Non-pigmented ciliary epithelial cell (primary cell): ENCODE data around the gene TXLNG.

ENCODE experiments used
- DNase-seq: peaks from one replicate; pipeline ENCODE4 v3.0.0-alpha.2; 2010; ENCODE audit warnings: low read depth

TXLNG gene

DNA sequence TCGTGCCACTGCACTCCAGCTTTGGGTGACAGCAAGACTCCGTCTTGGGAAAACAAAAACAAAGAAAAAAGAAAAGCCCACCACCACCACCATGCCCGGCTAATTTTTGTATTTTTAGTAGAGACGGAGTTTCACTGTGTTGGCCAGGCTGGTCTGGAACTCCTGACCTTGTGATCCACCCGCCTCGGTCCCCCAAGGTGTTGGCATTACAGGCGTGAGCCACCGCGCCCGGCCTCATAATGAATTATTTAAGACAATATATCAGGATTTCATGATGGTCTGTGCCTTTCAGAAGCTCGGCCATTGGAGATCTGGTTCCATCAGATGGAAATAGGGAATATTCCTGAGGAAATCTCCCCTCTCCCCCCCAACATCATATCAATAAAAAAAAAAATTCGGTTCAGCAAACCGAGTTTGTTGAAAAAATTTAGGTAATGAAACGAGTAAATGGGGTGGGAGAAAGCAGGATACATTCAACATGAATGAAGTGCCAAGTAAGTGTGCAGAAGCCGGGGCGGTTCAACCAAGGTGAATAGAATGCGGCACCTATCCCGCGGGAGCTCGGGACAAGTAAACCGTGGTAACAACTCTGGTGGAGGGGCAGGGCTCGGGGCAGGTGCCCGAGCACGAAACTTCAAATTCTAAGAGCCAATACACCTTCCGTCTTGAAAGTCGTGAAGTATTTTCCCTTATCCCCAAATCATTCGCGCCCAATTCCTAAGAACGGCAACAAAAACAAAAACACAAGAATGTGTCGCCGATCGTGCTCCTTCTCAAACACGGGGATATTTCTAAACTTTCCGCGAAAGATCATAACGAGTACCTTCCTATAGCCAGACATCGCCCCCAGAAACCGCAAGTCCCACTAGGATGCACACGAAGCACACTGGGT lies 773 bp upstream of the TXLNG start:
- no peak for DNase-seq

DNA sequence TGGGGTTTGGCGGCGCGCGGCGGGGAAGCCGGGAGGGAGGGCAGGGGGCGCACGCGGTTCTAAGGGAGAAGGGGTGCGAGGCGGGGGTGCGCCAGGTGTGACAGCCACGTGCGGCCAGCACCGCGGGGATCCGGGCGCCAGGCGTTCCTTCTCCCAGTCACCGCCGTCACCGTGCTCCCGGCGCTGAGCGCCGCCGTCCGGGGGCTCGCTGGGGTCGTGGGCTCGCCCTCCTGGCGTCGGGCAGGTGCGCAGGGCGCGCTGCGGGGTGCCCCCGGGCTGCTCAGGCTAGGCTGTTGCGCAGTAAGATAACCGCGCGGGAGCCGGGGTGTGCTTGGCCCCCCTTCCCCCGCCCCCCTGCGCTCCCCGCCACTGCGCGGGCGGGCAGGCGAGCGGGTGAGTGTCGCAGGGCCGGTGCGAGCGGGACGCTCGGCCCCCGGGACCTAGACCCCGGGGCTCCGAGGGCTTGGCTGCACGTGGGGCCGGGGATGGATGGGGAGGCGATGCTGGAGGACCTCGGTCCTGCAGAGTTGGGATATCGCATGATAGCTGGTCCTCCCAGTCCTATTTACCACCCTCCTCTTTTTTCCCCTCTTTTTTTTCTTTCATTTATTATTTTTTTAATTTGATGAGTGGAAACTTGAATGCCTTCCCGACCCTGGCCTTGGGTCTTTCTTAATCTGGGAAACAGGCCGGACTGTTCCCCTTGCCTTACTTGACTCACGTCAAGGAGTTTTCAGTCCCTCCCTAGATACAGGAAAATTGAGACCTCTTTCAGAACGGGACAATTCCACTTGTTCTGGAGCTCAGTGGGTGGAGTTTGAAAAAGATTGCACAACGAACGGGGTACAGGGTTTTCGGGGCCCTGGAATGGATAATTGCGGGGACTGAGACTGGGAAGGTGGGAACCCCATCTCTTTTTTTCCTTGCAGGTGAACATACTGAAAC lies 797 bp downstream of the TXLNG start:
- no peak for DNase-seq

DNA sequence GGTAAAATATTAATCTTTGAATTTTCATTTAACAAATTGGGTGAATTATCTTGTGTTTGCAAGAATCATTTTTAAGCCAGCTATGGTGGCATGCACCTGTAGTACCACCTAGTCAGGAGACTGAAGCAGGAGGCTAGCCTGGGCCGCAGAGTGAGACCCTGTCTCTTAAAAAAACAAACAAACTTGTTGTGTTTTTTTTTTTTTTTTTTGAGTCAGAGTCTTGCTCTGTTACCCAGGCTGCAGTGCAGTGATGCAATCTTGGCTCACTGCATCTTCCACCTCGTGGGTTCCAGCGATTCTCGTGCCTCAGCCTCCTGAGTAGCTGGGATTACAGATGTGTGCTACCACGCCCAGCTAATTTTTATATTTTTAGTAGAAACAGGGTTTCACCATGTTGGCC lies 2.2 kb downstream of the TXLNG start:
- DNase-seq: no peak

DNA sequence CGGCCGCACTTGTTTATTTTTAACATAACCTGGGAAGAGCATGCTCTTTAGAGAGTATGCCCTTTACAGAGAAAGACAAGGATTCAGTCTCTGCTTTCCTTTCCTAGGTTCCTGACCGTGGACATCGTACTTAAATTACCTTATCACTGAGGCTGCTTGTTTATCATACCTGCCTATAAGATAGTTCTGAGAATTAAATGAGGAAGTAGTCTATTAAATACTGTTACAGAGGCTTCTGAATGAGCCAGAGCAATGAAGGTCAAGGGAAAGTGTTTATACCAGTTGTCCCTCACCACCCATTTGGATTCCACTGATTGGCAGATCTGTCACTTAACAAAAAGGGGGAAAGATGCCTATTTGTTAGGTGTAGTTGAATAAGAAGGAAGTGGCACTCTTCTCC lies 10.0 kb downstream of the TXLNG start:
- DNase-seq: no peak

DNA sequence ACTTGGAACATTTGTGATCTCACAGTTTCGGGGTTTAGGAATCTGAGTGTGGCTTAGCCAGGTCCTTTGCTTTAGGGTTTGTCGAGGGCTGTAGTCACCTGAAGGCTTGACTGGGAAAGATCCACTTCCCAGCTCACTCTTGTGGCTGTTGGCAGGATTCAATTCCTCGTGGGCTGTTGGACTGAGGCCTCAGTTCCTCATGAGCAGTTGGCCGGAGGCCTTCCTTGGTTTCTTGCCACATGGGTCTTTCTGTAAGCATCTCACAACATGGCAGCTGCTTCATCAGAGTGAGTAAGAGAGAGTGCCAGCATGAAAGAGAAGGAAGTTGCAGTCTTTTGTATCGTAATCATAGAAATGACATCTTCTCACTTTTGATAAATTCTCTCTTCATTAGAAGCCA lies 11.1 kb downstream of the TXLNG start:
- no peak for DNase-seq

DNA sequence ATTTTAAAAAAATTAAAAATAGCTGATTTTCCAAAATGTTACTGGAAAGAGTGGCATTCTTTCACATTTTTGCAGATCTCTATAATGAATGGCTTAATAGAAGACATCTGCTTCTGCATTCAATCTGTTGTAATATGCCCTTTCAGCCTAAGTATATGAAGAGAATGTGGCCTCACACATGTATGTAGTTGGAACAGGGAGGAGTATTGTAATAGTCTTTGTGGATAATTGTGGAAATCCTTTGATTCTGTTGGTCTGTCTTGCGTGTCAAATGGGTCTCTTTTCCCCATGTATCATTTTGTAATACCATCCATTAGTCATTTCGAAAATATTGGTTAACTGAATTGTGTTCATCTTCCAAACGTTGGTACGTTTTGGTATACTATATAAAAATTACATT lies 11.6 kb downstream of the TXLNG start:
- no peak for DNase-seq

DNA sequence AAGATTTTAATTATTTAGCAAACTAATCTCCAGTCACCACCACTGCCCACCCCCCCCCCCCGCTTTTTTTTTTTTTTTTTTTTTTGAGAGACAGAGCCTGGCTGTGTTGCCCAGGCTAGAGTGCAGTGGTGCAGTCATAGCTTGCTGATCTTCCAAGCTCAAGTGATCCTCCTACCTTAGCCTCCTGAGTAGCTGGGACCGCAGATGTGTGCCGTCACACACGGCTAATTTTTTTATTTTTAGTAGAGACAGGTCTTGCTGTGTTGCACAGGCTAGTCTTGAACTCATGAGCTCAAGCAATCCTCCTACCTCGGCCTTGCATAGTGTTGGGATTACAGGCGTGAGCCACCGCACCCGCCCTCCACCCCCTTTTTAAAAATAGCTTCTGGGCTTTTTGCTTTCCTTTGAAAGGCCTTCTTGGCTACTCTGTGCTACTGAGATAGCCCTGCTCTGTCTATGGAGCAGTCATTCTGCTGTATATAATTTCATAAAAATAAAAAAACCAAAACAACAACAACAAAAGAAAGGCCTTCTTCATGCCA lies 18.7 kb downstream of the TXLNG start:
- DNase-seq: no peak

DNA sequence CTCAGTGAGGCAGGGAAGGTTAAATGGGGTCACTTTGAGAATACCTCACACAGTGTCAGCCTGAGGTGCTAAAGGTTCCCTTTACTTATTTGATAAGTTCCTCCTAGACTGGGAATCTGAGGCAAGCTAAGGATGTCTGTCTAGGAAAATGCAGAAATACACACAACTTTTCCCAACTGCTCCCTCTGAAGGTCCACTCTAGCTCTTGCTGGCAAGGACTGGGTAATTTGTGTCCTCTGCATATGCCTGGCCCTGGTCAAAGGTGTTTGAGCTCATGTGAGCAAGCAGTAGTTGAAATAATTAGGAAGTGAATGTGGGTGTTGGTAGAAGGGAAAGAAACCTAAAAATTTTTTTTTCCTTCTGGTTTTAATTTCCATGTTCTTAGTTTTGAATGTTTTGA lies 21.3 kb downstream of the TXLNG start:
- no peak for DNase-seq

DNA sequence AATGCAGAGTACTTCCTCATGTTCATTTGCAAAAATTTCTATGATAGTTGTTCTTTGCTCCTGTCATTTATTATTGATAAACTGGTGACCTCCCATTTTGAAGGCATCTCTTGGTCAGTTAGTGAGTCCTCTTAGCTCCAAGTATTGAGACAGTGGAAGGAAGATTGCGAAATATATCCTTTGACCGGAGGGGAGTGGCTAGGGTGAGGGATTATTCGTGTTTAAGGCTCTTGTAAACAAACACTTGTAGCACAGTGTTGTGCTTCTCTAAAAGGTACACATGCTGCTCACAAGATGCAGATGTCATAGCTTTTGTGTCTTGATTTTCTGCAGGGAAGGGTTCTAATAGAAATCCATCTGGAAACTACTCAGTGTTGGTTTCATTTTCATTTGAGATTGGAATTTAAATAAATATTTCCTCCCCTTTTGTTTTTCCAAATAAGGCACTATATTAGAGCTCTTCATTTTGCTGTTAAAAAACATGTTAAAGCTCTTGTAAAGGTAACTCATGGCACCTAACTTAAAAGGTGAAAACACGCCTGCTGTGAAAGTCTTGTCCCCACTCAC lies 21.8 kb downstream of the TXLNG start:
- DNase-seq: no peak

DNA sequence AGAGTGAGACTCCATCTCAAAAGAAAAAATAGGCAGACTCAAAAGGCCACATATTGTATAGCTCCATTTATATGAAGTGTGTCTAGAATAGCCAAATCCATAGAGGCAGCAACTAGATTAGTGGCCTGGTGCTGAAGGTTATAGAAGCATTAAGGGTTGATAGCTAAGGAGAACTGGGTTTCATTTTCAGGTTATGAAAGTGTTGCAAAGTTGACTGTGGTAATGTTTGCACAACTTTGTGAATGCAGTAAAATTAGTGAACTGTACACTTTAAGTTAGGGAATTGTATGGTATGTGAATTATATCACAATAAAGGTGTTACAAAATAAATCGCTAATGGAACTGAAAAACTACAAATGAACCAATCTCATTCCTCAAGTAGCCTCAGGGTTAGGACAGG lies 28.3 kb downstream of the TXLNG start:
- no peak for DNase-seq

DNA sequence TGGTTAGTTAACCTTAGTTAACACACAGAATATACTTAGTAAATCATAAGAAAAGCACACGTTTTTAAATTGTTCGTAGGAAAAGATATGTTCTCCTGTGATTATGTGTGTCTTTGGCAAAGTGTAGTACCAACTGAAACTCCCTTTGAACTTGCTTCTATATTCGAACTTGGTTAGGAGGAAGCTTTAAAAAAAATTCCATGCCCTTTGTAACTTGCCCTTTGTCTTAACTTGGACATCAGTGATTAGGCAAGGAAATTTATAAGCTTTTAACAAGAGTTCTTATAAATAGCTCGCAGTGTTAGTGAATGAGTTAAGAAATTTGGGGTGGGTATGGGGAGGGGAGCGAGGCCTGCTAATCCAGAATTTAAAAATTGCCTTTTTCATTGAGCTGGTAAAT lies 33.4 kb downstream of the TXLNG start:
- no peak for DNase-seq

DNA sequence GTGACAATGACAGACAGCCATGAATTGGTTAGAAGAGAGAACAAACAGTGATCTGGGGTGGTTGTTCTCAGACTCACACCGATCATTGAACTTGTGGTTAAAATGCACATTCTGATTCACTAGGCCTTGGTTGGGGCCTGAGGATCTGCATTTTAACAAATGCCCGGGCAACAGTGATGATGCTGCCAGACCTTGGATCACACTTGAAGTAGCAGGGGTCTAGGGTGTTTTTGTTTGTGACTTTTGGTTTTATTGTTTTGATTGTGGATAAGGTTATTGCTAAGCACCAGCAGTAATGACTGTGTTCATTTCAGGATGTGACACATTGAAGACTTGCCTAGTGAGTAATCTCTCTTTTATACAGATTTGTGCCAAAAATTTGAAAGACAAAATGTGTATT lies 36.5 kb downstream of the TXLNG start:
- DNase-seq: no peak

DNA sequence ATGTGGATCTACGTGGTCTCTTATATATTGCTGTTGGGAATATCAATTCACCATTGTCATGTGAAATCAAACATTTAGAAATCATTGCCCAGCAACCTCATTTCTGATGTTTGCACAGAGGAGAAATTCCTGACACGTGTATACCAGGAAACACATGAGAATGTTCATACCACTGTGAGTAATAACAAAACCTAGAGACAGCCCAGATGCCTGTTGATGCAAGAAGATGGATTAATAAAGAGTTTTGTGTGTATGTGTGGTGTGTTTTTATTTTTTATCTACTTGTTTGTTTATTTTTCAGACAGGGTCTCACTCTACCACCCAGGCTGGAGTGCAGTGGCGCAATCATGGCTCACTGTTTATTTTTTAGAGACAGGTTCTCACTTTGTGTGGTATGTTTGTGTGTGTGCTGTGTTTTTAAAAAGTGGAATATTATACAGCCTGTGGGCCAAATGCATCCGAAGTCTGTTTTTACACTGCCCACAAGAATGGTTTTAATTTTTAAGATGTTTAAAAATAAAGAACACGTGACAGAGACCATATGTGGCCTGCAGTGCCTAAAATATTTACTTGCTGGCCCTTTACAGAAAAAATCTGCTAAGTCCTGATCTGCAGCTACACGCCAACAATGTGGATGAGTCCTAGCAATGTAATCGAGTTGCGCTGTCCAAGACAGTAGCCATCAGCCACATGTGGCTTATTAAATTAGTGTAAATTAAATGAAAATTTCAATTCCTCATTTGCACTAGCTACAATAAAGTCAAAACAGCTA lies 39.2 kb downstream of the TXLNG start:
- DNase-seq: no peak

DNA sequence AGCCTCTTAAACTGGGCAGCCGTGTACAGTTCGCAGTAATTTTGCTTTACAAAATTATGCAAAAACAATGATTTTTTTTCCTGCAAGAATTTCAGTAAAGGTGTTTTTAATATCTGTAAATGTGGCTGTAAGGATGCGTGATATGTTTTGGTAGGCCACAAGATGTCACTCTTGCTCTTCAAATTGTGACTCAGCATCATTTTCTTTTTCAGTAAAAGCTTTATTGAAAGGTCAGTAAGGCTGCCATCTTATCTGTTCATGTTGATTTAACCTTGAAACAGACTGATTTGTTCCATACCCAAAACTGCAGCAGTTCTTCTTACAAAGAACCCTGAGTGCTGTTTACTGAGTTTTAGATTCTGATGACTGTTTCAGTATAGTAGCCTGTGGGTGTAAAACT lies 39.9 kb downstream of the TXLNG start:
- no peak for DNase-seq

DNA sequence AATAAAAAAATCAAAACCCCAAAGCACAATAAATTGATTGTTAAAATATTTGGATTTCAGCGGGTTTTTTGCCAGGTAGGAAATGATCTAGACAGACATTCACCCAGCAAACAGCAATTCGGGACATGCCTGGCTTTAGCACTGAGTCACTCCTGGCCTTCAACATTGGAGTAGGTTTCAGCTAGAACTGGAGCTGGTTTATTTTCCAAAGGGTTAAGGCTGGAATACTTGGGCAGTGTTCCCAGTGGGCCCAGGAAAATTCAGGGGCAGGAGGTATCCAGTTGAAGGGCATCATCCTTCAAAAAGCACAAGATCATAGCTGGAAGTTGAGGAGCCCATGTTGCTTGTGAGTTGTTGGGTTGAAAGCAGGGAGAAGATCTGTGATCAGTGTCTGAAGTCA lies 41.0 kb downstream of the TXLNG start:
- no peak for DNase-seq

DNA sequence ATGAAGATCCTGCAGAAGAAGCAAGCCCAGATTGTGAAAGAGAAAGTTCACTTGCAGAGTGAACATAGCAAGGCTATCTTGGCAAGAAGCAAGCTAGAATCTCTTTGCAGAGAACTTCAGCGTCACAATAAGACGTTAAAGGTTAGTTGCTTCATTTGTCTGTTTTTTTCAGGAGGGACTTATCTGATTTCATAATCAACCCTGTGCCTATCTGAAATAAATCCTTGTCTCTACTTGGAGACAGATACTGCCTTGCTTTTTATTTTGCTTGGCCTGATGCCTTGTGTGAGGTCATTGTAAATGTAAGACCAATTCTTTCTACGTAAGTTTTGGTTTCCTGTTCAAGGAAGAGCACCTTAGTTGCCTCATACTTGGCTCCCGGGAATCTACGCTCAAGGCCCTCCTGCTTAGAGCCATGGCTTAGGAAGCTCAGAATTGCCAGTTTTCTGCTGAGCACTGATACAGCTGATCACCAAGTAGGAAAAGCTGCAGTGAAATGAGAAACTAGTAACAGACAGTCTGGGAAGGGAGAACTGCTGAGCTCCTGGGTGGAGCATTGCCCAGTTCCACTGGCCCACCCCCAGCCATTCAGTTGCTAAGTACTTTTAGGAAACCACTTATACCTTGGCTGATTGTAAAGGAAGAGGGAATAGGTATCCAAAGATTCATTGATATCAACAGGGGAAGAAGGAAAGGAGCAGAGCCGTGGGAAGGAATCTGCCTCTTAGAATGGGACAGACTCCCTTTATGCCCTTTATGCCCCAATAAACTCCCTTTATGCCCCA lies 42.0 kb downstream of the TXLNG start:
- DNase-seq: no peak

DNA sequence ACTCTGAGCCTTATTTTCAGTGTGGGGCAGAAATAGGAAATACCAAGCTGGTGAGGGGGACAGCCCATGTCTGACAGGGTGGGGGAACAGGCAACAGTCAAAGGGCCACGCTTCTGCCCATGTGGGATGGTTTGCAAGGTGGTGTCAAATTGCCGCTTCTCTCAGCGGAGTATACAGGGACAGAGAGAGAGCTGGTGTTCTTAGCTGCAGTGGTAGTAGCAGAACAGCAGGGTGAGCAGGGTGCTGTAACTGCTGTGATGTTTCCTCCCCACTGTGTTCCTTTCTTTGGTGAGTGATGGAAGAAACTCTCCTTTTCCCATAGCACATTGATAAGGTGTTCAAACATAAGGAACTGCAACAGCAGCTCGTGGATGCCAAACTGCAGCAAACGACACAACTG lies 46.0 kb downstream of the TXLNG start:
- no peak for DNase-seq

DNA sequence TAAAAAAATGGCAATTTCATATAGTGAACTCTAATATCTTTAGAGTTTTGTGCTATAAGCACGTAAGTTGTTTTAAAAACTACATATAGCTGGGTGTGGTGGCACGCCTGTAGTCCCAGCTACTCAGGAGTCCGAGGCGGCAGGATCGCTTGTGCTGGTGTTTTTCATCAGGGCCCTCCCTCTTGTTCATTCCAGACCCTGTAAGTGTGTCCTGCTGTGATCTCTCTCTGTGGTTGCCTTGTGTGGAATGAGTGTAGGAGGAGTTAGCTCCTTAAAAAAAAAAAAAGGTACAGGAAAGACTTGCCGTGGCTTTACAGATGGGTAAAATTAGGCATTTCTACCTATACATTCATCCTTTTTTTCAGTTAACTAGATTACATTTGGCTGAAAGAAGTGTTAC lies 48.5 kb downstream of the TXLNG start:
- DNase-seq: no peak

DNA sequence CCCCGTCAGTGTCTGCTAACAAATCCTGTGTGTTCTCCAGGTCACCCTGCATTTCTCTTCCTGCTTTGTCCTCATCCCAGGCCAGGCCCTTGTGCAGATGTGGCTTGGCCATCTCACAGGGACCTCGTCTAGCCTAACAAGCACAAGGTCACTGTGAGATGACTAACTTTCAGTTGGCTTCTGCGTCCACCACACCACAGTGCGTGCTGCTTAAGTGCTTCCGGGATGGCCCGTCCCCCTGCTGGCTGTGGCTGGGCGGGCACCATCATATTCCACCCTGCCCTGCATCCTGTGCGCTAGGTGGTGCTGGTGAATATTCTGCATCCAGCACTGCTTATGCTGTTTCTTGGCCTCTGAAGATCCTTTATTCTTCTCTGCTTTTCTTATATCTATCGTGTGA lies 50.1 kb downstream of the TXLNG start:
- DNase-seq: no peak

DNA sequence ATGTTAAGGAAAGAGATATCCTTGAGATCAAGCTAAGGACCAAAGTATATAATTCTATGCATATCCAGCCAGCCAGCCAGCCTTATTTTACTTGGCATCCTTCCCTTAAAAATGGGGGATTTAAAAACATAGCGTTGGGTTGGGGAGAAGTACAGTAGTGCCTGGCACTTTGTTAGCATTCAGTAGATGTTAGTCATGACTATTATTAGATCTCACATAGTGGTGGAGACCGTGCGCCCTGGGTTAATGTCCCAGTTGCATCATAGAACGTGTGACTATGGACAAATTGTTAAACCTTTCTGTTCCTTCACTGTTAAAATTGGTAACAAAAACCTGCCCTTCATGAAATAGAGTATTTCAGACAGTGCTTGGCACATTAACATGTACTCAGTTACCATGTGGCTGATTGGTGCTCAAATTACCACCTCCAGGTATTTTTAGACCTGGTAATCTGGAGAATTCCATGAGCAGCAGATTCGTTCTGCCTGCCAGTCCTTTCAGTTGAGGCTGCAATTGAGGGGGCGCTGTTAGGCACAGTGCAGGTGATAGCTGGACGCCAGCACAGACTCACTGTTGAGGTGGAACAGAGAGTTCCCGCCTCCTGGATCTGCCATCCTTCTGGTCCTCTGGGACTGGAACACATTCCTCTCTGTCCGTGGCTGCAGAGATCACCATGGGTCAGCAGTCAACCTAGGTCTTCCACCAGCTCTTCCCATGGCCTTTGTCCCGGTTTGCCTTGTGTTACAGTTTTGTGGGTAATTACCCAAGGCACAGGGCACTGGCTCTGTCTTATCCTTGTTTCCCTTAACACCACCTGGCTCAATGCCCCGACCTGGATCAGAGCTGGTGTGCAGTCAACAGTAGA lies 52.2 kb downstream of the TXLNG start:
- DNase-seq: no peak
